HG03064 (cell line): ENCODE data around the gene DPP6.

Experiments
- ATAC-seq: cut with Tn5 transposase; IDR thresholded peaks from one replicate; pipeline ENCODE4 v1.9.1; 2021; ENCODE audit warnings: low read depth; ENCODE audit not compliant: unreplicated experiment

The DPP6 gene

GRCh38 chr7:154438571-154439367, 386.6 kb downstream of the DPP6 start:
- ATAC-seq, result no peak

GRCh38 chr7:154440058-154440457, 387.9 kb downstream of the DPP6 start:
- ATAC-seq, result no peak

- ATAC-seq, result no peak
These were observed 388.5 kb downstream of the DPP6 start for GRCh38 chr7:154440651-154441050.

GRCh38 chr7:154441811-154442210, 389.6 kb downstream of the DPP6 start:
- no peak for ATAC-seq

- no peak for ATAC-seq
These were observed 390.7 kb downstream of the DPP6 start for GRCh38 chr7:154442939-154443338.

- no peak for ATAC-seq
These were observed 398.3 kb downstream of the DPP6 start for GRCh38 chr7:154450451-154450850.

GRCh38 chr7:154451480-154452457, 399.6 kb downstream of the DPP6 start:
- ATAC-seq, result no peak

- ATAC-seq, result no peak
These were observed 411.6 kb downstream of the DPP6 start for GRCh38 chr7:154463794-154464193.

GRCh38 chr7:154469652-154470051, 417.5 kb downstream of the DPP6 start:
- no peak for ATAC-seq

- ATAC-seq, result no peak
These were observed 420.1 kb downstream of the DPP6 start for GRCh38 chr7:154472343-154472742.

GRCh38 chr7:154473360-154473759, 421.2 kb downstream of the DPP6 start:
- ATAC-seq, result no peak

- ATAC-seq, result no peak
These were observed 422.8 kb downstream of the DPP6 start for GRCh38 chr7:154474903-154475520.

- ATAC-seq, result no peak
These were observed 423.7 kb downstream of the DPP6 start for GRCh38 chr7:154475864-154476263.

GRCh38 chr7:154480817-154481216, 428.6 kb downstream of the DPP6 start:
- no peak for ATAC-seq

GRCh38 chr7:154482863-154483262, 430.7 kb downstream of the DPP6 start:
- no peak for ATAC-seq

- no peak for ATAC-seq
These were observed 432.2 kb downstream of the DPP6 start for GRCh38 chr7:154484406-154484805.

- ATAC-seq, result no peak
These were observed 432.7 kb downstream of the DPP6 start for GRCh38 chr7:154484943-154485342.

- no peak for ATAC-seq
These were observed 437.7 kb downstream of the DPP6 start for GRCh38 chr7:154489897-154490296.

GRCh38 chr7:154493594-154493993, 441.4 kb downstream of the DPP6 start:
- no peak for ATAC-seq

GRCh38 chr7:154497751-154498150, 445.6 kb downstream of the DPP6 start:
- no peak for ATAC-seq

- no peak for ATAC-seq
These were observed 451.9 kb downstream of the DPP6 start for GRCh38 chr7:154503962-154504550.
